GM12892 (cell line): ENCODE measurements around the gene ASTN1.

Experiments used
- POLR2A ChIP-seq: IDR thresholded peaks from 2 replicates; pipeline ENCODE4 v1.6.1; 2011; ENCODE audit warnings: low read depth, low read length, control low read depth
- POLR2AphosphoS5 ChIP-seq: IDR thresholded peaks from 2 replicates; pipeline ENCODE4 v1.6.1; 2011; ENCODE audit warnings: low read depth, low read length, control low read depth

DNA sequence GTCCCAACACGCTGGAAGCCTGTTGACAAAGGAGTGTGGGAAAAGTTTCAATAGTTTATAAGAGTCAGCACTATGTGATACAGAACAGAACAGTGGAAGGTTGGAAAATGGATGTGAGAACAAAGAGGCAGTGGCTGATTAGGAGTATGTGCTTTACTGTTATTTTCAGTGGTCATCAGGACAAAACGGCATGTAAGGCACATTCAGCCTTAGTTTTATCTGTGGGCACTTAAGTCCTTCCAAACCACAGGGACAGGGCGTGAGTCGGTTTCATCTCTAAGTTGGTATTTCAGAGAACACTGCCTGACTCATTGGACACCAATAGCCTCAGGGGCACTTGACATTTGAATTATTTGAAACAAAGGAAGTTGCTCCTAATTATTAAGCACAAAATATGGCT, 306.9 kb downstream of the ASTN1 start:
- no peak for TF ChIP-seq POLR2A
- no peak for TF ChIP-seq POLR2AphosphoS5
